Measurements from ENCODE around the gene SOAT1.
A peak's percentile ranks its signal among the peaks of the same experiment; 100 is the strongest.
"Not testable (repeated sequence)": the region's sequence is repeated elsewhere in the genome, so short reads cannot be mapped to it uniquely, and the experiment has no call there.

The SOAT1 gene

DNA sequence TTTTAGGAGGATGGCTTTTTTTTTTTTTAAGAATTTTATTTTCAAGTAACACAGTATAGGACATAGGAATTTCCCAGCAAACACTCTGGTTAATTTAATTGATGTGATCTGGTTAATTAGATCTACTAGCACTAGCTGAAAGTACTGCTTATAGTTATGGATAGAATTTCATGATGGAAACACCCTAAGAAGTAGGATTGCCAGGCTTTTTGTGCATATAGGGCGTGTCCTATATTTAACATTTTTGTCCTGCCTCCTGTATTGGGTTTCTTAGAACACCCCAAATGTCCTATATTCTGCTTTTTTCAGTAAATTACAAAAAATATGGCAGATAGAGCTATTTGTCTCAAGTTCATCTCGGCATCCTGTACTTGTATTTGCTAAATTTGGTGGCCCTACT, 58.6 kb downstream of the SOAT1 start:
- WGBS: no CpG with 5 or more reads among the region's 2 CpGs

DNA sequence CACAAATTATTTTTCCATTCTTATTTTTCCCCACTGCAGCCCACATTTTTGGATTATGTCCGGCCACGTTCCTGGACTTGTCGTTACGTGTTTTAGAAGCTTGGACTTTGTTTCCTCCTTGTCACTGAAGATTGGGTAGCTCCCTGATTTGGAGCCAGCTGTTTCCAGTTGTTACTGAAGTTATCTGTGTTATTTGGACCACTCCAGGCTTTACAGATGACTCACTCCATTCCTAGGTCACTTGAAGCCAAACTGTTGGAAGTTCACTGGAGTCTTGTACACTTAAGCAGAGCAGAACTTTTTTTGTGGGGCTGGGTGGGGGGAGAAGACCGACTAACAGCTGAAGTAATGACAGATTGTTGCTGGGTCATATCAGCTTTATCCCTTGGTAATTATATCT, 59.9 kb downstream of the SOAT1 start:
- H3K14ac ChIP-seq (ENCODE audit: low read length in 2 of 2): no peak overlapping the region
- H3K9me3 ChIP-seq (ENCODE audit: control insufficient read depth, low read length): no peaks in the 10 kb centered on the region
- H3K4ac ChIP-seq (ENCODE audit: low read depth in 1 of 2, low read length in 2 of 2): no peak overlapping the region
- whole genome bisulfite sequencing: 17% methylated on average over 5 of the region's 5 CpGs
- H2BK12ac ChIP-seq (ENCODE audit: low read length in 2 of 2): no peak overlapping the region
- no peaks in the 10 kb centered on the region for H3K4me1 ChIP-seq (ENCODE audit: control insufficient read depth, insufficient read depth, low read depth, low read length)
- H3K9ac ChIP-seq (ENCODE audit: low read length): peak overlapping the region; percentile 20
- H2AFZ ChIP-seq (ENCODE audit: low read depth, low read length): no peak overlapping the region
- peak overlapping the region; percentile 23 for H3K27ac ChIP-seq (ENCODE audit: low read length, poor library complexity, severe bottlenecking)
- H3K18ac ChIP-seq (ENCODE audit: low read depth in 1 of 2, low read length in 2 of 2): no peak overlapping the region
- no peaks in the 10 kb centered on the region for H3K27me3 ChIP-seq (ENCODE audit: control insufficient read depth in 1 of 2, insufficient read depth in 1 of 2, low read length in 2 of 2)
- peak overlapping the region in 1 of 2 experiments; percentile 10 for H3K4me3 ChIP-seq (ENCODE audit: insufficient read depth in 1 of 2, low read depth in 1 of 2, low read length in 2 of 2)
- H3K23ac ChIP-seq (ENCODE audit: low read length in 2 of 2): no peak overlapping the region
- no peak overlapping the region for H4K91ac ChIP-seq (ENCODE audit: low read length)
- no peak overlapping the region for H2BK120ac ChIP-seq (ENCODE audit: low read depth, low read length)
- H4K8ac ChIP-seq (ENCODE audit: low read length): no peak overlapping the region
- H2AK5ac ChIP-seq (ENCODE audit: low read length, severe bottlenecking): no peak overlapping the region
- no peak overlapping the region for H3K4me2 ChIP-seq (ENCODE audit: low read length, poor library complexity, severe bottlenecking)
- peak; percentile 85 for DNase-seq
- H2BK15ac ChIP-seq (ENCODE audit: low read depth, poor library complexity, severe bottlenecking): no peak overlapping the region
- H3K36me3 ChIP-seq (ENCODE audit: control insufficient read depth in 1 of 2, insufficient read depth in 2 of 2, low read depth in 1 of 2, low read length in 2 of 2): peaks cover 3 to 75% of the 10 kb centered on the region in 2 experiments
- H2BK5ac ChIP-seq (ENCODE audit: low read depth, low read length, poor library complexity, severe bottlenecking): no peak overlapping the region
- H3K79me1 ChIP-seq (replicated peaks; ENCODE audit: low read length, poor library complexity, severe bottlenecking): peaks cover 10% of the 10 kb centered on the region

More for the DNA sequence above, 58.6 kb downstream of the SOAT1 start:
- no peak overlapping the region for H2BK120ac ChIP-seq (ENCODE audit: low read depth, low read length)
- H2BK5ac ChIP-seq (ENCODE audit: low read depth, low read length, poor library complexity, severe bottlenecking): no peak overlapping the region
- no peaks in the 10 kb centered on the region for H3K4me1 ChIP-seq (ENCODE audit: control insufficient read depth, insufficient read depth, low read depth, low read length)
- no peak overlapping the region for H3K14ac ChIP-seq (ENCODE audit: low read length in 2 of 2)
- no peak overlapping the region for H2BK12ac ChIP-seq (ENCODE audit: low read length in 2 of 2)
- H3K23ac ChIP-seq (ENCODE audit: low read length in 2 of 2): no peak overlapping the region
- no peak overlapping the region for H3K4me3 ChIP-seq (ENCODE audit: insufficient read depth in 1 of 2, low read depth in 1 of 2, low read length in 2 of 2)
- H4K91ac ChIP-seq (ENCODE audit: low read length): no peak overlapping the region
- no peak overlapping the region for H3K18ac ChIP-seq (ENCODE audit: low read depth in 1 of 2, low read length in 2 of 2)
- no peaks in the 10 kb centered on the region for H3K27me3 ChIP-seq (ENCODE audit: control insufficient read depth in 1 of 2, insufficient read depth in 1 of 2, low read length in 2 of 2)
- H3K4me2 ChIP-seq (ENCODE audit: low read length, poor library complexity, severe bottlenecking): no peak overlapping the region
- peaks cover 3 to 83% of the 10 kb centered on the region in 2 experiments for H3K36me3 ChIP-seq (ENCODE audit: control insufficient read depth in 1 of 2, insufficient read depth in 2 of 2, low read depth in 1 of 2, low read length in 2 of 2)
- no peak overlapping the region for H4K8ac ChIP-seq (ENCODE audit: low read length)
- H3K79me1 ChIP-seq (replicated peaks; ENCODE audit: low read length, poor library complexity, severe bottlenecking): peaks cover 10% of the 10 kb centered on the region
- no peak for DNase-seq
- H2AK5ac ChIP-seq (ENCODE audit: low read length, severe bottlenecking): no peak overlapping the region
- H3K9me3 ChIP-seq (ENCODE audit: control insufficient read depth, low read length): no peaks in the 10 kb centered on the region
- H2AFZ ChIP-seq (ENCODE audit: low read depth, low read length): no peak overlapping the region
- no peak overlapping the region for H3K4ac ChIP-seq (ENCODE audit: low read depth in 1 of 2, low read length in 2 of 2)
- no peak overlapping the region for H3K9ac ChIP-seq (ENCODE audit: low read length)
- H3K27ac ChIP-seq (ENCODE audit: low read length, poor library complexity, severe bottlenecking): no peak overlapping the region
- H2BK15ac ChIP-seq (ENCODE audit: low read depth, poor library complexity, severe bottlenecking): no peak overlapping the region

DNA sequence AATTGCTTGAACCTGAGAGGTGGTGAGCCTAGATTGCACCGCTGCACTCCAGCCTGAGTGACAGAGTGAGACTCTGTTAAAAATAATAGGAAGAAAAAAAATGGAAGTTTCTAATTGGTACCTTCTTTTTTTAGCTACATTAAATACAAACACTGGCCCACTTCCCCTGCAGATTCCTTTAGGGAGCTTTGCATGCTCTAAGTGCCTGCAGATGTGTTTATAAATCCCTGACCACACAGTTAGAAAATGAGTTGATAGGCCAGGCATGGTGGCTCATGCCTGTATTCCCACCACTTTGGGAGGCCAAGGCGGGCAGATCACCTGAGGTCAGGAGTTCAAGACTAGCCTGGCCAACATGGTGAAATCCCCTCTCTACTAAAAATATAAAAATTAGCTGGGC, 68.0 kb downstream of the SOAT1 start:
- WGBS: 50% methylated on average over 1 of the region's 2 CpGs
- not testable (repeated sequence) for H3K9me3 ChIP-seq (ENCODE audit: control insufficient read depth, low read length); H4K8ac ChIP-seq (ENCODE audit: low read length); H4K91ac ChIP-seq (ENCODE audit: low read length); H3K4me2 ChIP-seq (ENCODE audit: low read length, poor library complexity, severe bottlenecking); H2AK5ac ChIP-seq (ENCODE audit: low read length, severe bottlenecking); H2BK120ac ChIP-seq (ENCODE audit: low read depth, low read length); H3K27me3 ChIP-seq (ENCODE audit: control insufficient read depth in 1 of 2, insufficient read depth in 1 of 2, low read length in 2 of 2); H3K4ac ChIP-seq (ENCODE audit: low read depth in 1 of 2, low read length in 2 of 2); H2AFZ ChIP-seq (ENCODE audit: low read depth, low read length); H3K79me1 ChIP-seq (replicated peaks; ENCODE audit: low read length, poor library complexity, severe bottlenecking); H3K9ac ChIP-seq (ENCODE audit: low read length); H3K27ac ChIP-seq (ENCODE audit: low read length, poor library complexity, severe bottlenecking); H2BK5ac ChIP-seq (ENCODE audit: low read depth, low read length, poor library complexity, severe bottlenecking); H3K4me1 ChIP-seq (ENCODE audit: control insufficient read depth, insufficient read depth, low read depth, low read length); H3K14ac ChIP-seq (ENCODE audit: low read length in 2 of 2); H2BK12ac ChIP-seq (ENCODE audit: low read length in 2 of 2); H3K18ac ChIP-seq (ENCODE audit: low read depth in 1 of 2, low read length in 2 of 2); H3K23ac ChIP-seq (ENCODE audit: low read length in 2 of 2); H3K4me3 ChIP-seq (ENCODE audit: insufficient read depth in 1 of 2, low read depth in 1 of 2, low read length in 2 of 2); H2BK15ac ChIP-seq (ENCODE audit: low read depth, poor library complexity, severe bottlenecking)
- DNase-seq: peak; percentile 46
- H3K36me3 ChIP-seq (ENCODE audit: control insufficient read depth in 1 of 2, insufficient read depth in 2 of 2, low read depth in 1 of 2, low read length in 2 of 2): peaks cover 0 to 10% of the 10 kb centered on the region in 2 experiments

DNA sequence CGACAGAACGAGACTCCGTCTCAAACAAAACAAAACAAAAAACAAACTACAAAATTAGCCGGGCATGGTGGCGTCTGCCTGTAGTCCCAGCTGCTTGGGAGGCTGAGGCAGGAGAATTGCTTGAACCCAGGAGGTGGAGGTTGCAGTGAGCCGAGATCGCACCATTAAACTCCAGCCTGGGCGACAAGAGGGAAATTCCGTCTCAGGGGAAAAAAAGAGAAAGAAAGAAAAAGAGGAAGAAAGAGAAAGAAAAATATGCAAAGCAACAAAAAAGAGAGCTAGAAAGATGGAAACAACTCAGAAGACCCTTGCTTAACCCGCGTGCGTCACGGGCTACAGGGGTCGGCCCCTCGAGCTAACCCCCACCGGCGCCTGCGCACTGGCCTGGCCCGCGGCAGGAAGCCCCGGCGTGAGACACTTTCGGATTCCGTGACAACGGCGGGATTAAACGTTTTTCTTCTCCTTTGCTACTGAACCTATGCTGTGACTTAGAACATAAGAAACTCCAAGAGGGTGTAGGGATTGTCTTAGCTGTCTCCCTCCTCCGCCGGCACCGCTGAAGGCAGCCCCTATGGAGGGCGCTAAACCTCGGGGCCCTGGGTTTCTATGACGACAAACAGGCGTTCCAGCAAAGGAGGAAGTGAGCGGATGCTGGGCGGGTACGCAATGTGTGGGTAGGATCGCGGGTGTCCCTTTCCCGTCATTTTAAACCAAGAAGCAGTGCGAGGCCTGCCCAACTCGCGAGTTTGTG, 71.9 kb downstream of the SOAT1 start, which contains the start of gene AXDND1:
TSS of gene AXDND1 (plus strand) at position 630 of the 751 bp plus-strand sequence. CDS start 539 bp downstream, outside the sequence.
- peak within 1 kb of the TSS; percentile 95 for H3K9ac ChIP-seq (ENCODE audit: low read length)
- DNase-seq: peak; percentile 93
- peak within 1 kb of the TSS; percentile 90 for H4K8ac ChIP-seq (ENCODE audit: low read length)
- no peaks in the 10 kb centered on the region for H3K36me3 ChIP-seq (ENCODE audit: control insufficient read depth in 1 of 2, insufficient read depth in 2 of 2, low read depth in 1 of 2, low read length in 2 of 2)
- peak within 1 kb of the TSS; percentile 62 for H2BK5ac ChIP-seq (ENCODE audit: low read depth, low read length, poor library complexity, severe bottlenecking)
- H3K18ac ChIP-seq (ENCODE audit: low read depth in 1 of 2, low read length in 2 of 2): peak within 1 kb of the TSS; percentile 66 to 97
- H4K91ac ChIP-seq (ENCODE audit: low read length): peak within 1 kb of the TSS; percentile 66
- no peak within 1 kb of the TSS for H2BK15ac ChIP-seq (ENCODE audit: low read depth, poor library complexity, severe bottlenecking)
- no peaks in the 10 kb centered on the region for H3K9me3 ChIP-seq (ENCODE audit: control insufficient read depth, low read length)
- H2AFZ ChIP-seq (ENCODE audit: low read depth, low read length): peak within 1 kb of the TSS; percentile 100
- H3K27me3 ChIP-seq (ENCODE audit: control insufficient read depth in 1 of 2, insufficient read depth in 1 of 2, low read length in 2 of 2): no peaks in the 10 kb centered on the region
- H3K23ac ChIP-seq (ENCODE audit: low read length in 2 of 2): peak within 1 kb of the TSS in 1 of 2 experiments; percentile 50
- H3K4me2 ChIP-seq (ENCODE audit: low read length, poor library complexity, severe bottlenecking): peak within 1 kb of the TSS; percentile 91
- H3K79me1 ChIP-seq (replicated peaks; ENCODE audit: low read length, poor library complexity, severe bottlenecking): peaks cover 4% of the 10 kb centered on the region
- H3K4ac ChIP-seq (ENCODE audit: low read depth in 1 of 2, low read length in 2 of 2): peak within 1 kb of the TSS in 1 of 2 experiments; percentile 84
- peak within 1 kb of the TSS in 1 of 2 experiments; percentile 91 for H3K14ac ChIP-seq (ENCODE audit: low read length in 2 of 2)
- H3K4me1 ChIP-seq (ENCODE audit: control insufficient read depth, insufficient read depth, low read depth, low read length): no peaks in the 10 kb centered on the region
- 12% methylated on average over 34 of the region's 43 CpGs for WGBS
- H3K27ac ChIP-seq (ENCODE audit: low read length, poor library complexity, severe bottlenecking): peak within 1 kb of the TSS; percentile 93
- H2BK12ac ChIP-seq (ENCODE audit: low read length in 2 of 2): peak within 1 kb of the TSS in 1 of 2 experiments; percentile 37
- H2BK120ac ChIP-seq (ENCODE audit: low read depth, low read length): peak within 1 kb of the TSS; percentile 23
- peak within 1 kb of the TSS; percentile 80 to 84 for H3K4me3 ChIP-seq (ENCODE audit: insufficient read depth in 1 of 2, low read depth in 1 of 2, low read length in 2 of 2)
- H2AK5ac ChIP-seq (ENCODE audit: low read length, severe bottlenecking): no peak within 1 kb of the TSS

Data from mesenchymal stem cell (in vitro differentiated cells and primary cell).